Hepatocyte (in vitro differentiated cells): ENCODE data around the gene GPR82. TPM values are rescaled to one million over a fixed set of nuclear protein-coding genes. Genes with fewer than 3 reads are reported as not detected.

Experiments used
- DNase-seq: peaks from one replicate; pipeline ENCODE4 v3.0.0-alpha.2; 2016; ENCODE audit warnings: low spot score
- H2AFZ ChIP-seq: fragments of 200-600 bp; sonication (generic); 2 replicates; pipeline ENCODE4 v1.6.0; 2016; ENCODE audit warnings: antibody characterized with exemption, mild to moderate bottlenecking
- H3K27ac ChIP-seq: fragments of 200-600 bp; sonication (generic); 2 replicates; pipeline ENCODE4 v1.5.1; 2016; ENCODE audit warnings: mild to moderate bottlenecking
- H3K27me3 ChIP-seq: fragments of 200-600 bp; sonication (generic); 2 replicates; pipeline ENCODE4 v1.6.1; 2016
- H3K36me3 ChIP-seq: fragments of 200-600 bp; sonication (generic); replicated peaks from 2 replicates; pipeline ENCODE4 v1.5.1; 2016; ENCODE audit warnings: low read depth; ENCODE audit not compliant: insufficient read depth
- H3K4me1 ChIP-seq: fragments of 200-600 bp; sonication (generic); 2 replicates; pipeline ENCODE4 v1.5.1; 2016; ENCODE audit warnings: mild to moderate bottlenecking, moderate library complexity; ENCODE audit not compliant: insufficient read depth
- H3K4me2 ChIP-seq: fragments of 200-600 bp; sonication (generic); 2 replicates; pipeline ENCODE4 v1.6.0; 2016
- H3K4me3 ChIP-seq: fragments of 200-600 bp; sonication (generic); 2 replicates; pipeline ENCODE4 v1.5.1; 2016; ENCODE audit warnings: mild to moderate bottlenecking
- H3K79me2 ChIP-seq: fragments of 200-600 bp; sonication (generic); 2 replicates; pipeline ENCODE4 v1.6.0; 2017; ENCODE audit warnings: mild to moderate bottlenecking
- H3K9me2 ChIP-seq: fragments of 200-600 bp; sonication (generic); replicated peaks from 2 replicates; pipeline ENCODE4 v1.6.0; 2017; ENCODE audit warnings: mild to moderate bottlenecking; ENCODE audit not compliant: insufficient read depth
- H3K9me3 ChIP-seq: fragments of 200-600 bp; sonication (generic); 2 replicates; pipeline ENCODE4 v1.5.1; 2016; ENCODE audit warnings: low read depth, mild to moderate bottlenecking
- H4K20me1 ChIP-seq: fragments of 200-600 bp; sonication (generic); 2 replicates; pipeline ENCODE4 v1.6.0; 2016; ENCODE audit warnings: mild to moderate bottlenecking; ENCODE audit not compliant: insufficient read depth, poor library complexity, severe bottlenecking
- EZH2 ChIP-seq: fragments of 200-600 bp; sonication (generic); IDR thresholded peaks from 2 replicates; pipeline ENCODE4 v1.6.1; 2016; ENCODE audit warnings: antibody characterized with exemption, mild to moderate bottlenecking, borderline replicate concordance
- EZH2phosphoT487 ChIP-seq: fragments of 200-600 bp; sonication (generic); IDR thresholded peaks from one replicate; pipeline ENCODE4 v1.6.1; 2018; ENCODE audit warnings: antibody characterized with exemption, mild to moderate bottlenecking, low read depth, moderate library complexity; ENCODE audit not compliant: unreplicated experiment, severe bottlenecking
- WGBS: methylation state at CpG from one replicate; pipeline ENCODE4 v1.1.6; 2016; ENCODE audit warnings: low lambda C conversion rate; ENCODE audit errors: missing lambda C conversion rate; 5-methylcytosine and 5-hydroxymethylcytosine counted together
- polyA plus RNA-seq: library from polyadenylated mRNA; unstranded; fragments of >200 nt; fragmentation: Nextera tagmentation; extraction: Ambion mirVana; gene quantifications from 2 replicates; pipeline ENCODE4 v1.2.1, GENCODE V29; 2016
- total RNA-seq: library from RNA; depleted of rRNA; stranded (reverse); fragments of >200 nt; gene quantifications from 2 replicates; pipeline ENCODE4 v1.2.3, GENCODE V29; 2014
- TF ChIP-seq, protein P1 (sequence below): fragments of 200-600 bp; sonication (generic); IDR thresholded peaks from 2 replicates; pipeline ENCODE4 v1.5.1; 2016; ENCODE audit warnings: antibody characterized with exemption, mild to moderate bottlenecking; ENCODE audit not compliant: poor library complexity

Gene GPR82
- total and polyA plus RNA-seq, 2 experiments from 2014 or later = 0.20 to 0.69 TPM

DNA sequence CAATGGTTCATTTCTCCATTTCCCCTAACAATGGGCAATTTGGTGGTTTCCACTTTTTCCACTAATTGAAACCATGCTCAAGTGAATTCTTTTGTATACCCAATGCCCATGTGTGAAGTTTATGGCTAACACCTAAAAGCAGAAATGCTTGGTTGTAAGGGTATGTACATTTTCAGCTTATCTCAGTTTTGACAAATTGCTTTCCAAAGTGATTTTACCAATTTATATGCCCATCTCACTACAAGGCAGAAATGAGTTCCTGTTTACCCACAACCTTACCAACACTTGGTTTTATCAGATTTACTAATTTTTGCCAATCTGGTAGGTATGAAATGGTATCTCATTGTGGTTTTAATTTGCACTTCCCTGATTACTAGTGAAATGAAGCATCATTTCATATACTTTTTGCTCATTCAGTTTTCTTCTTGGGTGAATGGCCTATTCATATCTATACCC lies 20.4 kb upstream of the GPR82 start:
- DNase-seq = no peak
- Histone ChIP-seq H3K4me2 (no peak overlapping the region), H3K36me3 (no peaks in the 10 kb centered on the region), H3K9me2 (no peaks in the 10 kb centered on the region), H3K4me1 (no peaks in the 10 kb centered on the region), H4K20me1 (no peaks in the 10 kb centered on the region), H3K4me3 (no peak overlapping the region), H3K79me2 (no peaks in the 10 kb centered on the region), H3K27me3 (no peaks in the 10 kb centered on the region), H2AFZ (no peak overlapping the region), H3K27ac (no peak overlapping the region), H3K9me3 (no peaks in the 10 kb centered on the region)
- TF ChIP-seq EZH2 (no peak), EZH2phosphoT487 (no peak)
- TF ChIP-seq, protein P1, sequence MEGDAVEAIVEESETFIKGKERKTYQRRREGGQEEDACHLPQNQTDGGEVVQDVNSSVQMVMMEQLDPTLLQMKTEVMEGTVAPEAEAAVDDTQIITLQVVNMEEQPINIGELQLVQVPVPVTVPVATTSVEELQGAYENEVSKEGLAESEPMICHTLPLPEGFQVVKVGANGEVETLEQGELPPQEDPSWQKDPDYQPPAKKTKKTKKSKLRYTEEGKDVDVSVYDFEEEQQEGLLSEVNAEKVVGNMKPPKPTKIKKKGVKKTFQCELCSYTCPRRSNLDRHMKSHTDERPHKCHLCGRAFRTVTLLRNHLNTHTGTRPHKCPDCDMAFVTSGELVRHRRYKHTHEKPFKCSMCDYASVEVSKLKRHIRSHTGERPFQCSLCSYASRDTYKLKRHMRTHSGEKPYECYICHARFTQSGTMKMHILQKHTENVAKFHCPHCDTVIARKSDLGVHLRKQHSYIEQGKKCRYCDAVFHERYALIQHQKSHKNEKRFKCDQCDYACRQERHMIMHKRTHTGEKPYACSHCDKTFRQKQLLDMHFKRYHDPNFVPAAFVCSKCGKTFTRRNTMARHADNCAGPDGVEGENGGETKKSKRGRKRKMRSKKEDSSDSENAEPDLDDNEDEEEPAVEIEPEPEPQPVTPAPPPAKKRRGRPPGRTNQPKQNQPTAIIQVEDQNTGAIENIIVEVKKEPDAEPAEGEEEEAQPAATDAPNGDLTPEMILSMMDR = no peak

DNA sequence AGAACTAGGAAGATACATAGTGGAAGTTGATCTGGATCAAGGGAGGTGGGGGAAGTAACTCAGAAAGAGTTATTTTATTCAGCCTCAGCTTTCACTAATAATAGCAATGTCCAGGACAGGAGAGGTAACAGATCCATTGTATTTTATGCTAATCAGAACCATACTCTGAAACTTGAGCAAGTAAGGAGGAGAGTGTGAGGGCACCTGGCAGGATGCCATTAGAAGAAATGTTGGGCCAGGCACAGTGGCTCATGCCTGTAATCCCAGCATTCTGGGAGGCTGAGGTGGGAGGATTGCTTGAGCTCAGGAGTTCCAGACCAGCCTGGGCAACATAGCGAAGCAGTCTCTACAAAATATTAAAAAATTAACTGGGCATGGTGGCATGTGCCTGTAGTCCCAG lies 18.9 kb upstream of the GPR82 start:
- WGBS = 69% methylated on average over 1 of the region's 1 CpG
- Histone ChIP-seq H3K27ac (no peak overlapping the region), H2AFZ (no peak overlapping the region)

DNA sequence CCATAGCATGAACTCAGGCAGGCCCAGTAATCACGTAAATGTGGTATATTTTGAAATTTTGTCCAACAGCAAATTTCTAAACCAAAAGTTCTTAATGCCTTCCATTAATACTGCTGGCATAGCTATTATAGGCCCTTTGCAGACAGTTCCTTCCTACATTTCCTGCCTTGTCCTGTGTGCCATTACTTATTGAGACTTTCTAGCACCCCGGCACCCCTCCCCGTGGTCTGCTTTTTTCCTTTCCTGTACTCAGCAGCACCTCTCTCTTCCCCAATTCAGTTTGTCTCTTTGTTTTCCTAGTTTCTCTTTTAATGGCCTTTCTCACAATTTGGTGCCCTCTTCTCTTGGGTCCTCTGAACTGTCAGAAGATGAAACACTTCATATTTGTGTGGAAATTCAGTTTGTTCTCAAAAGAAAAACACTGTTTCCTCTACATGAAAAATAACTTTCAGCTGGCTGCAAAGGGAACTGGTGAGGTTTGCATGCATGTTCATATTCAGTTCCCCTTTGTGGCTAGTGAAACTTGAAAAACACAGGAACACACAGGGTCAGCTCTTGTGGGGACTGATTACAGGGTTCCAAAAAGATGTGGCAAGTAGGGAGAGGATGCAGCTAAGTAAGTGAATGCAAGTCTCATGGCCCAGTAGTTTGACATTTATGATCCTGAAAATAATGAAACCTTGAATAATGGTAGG lies 18.2 kb upstream of the GPR82 start:
- H3K4me1 ChIP-seq = no peaks in the 10 kb centered on the region
- no peak for TF ChIP-seq EZH2
- TF ChIP-seq EZH2phosphoT487 = no peak
- TF ChIP-seq, protein P1 = no peak
- DNase-seq = no peak
- H3K4me3 ChIP-seq = no peak overlapping the region
- H3K36me3 ChIP-seq = no peaks in the 10 kb centered on the region
- no peak overlapping the region for H3K27ac ChIP-seq
- no peak overlapping the region for H3K4me2 ChIP-seq
- 82% methylated on average over 3 of the region's 3 CpGs for WGBS
- no peaks in the 10 kb centered on the region for H3K27me3 ChIP-seq
- H4K20me1 ChIP-seq = no peaks in the 10 kb centered on the region
- H3K9me3 ChIP-seq = no peaks in the 10 kb centered on the region
- no peak overlapping the region for H2AFZ ChIP-seq
- no peaks in the 10 kb centered on the region for H3K79me2 ChIP-seq
- no peaks in the 10 kb centered on the region for H3K9me2 ChIP-seq

More for the DNA sequence above, 18.9 kb upstream of the GPR82 start:
- DNase-seq = no peak
- no peak for TF ChIP-seq EZH2phosphoT487
- TF ChIP-seq, protein P1 = no peak
- TF ChIP-seq EZH2 = no peak
- Histone ChIP-seq H3K79me2 (no peaks in the 10 kb centered on the region), H4K20me1 (no peaks in the 10 kb centered on the region), H3K9me3 (no peaks in the 10 kb centered on the region), H3K4me1 (no peaks in the 10 kb centered on the region), H3K9me2 (no peaks in the 10 kb centered on the region), H3K36me3 (no peaks in the 10 kb centered on the region), H3K4me3 (no peak overlapping the region), H3K4me2 (no peak overlapping the region), H3K27me3 (no peaks in the 10 kb centered on the region)
